IMR-90 (cell line): ENCODE data around the gene ACP4.
"Not testable (repeated sequence)": the region's sequence is repeated elsewhere in the genome, so short reads cannot be mapped to it uniquely, and the experiment has no call there.

ENCODE experiments used
- BHLHE40 ChIP-seq: fragments of 150-350 bp; IDR thresholded peaks from 2 replicates; pipeline ENCODE4 v1.6.1; 2016; ENCODE audit warnings: mild to moderate bottlenecking, low read depth, low read length
- CEBPB ChIP-seq: IDR thresholded peaks from 2 replicates; pipeline ENCODE4 v1.6.1; 2012; ENCODE audit warnings: low read depth, low read length, improper control_type of control experiment
- CHD1 ChIP-seq: IDR thresholded peaks from 2 replicates; pipeline ENCODE4 v1.6.1; 2012; ENCODE audit warnings: low read depth, low read length, improper control_type of control experiment
- CTCF ChIP-seq: conservative IDR thresholded peaks from 2 replicates; pipeline ENCODE4 v1.5.1; 2012; ENCODE audit warnings: mild to moderate bottlenecking, low read depth, low read length, improper control_type of control experiment
- ELK1 ChIP-seq: fragments of 150-350 bp; IDR thresholded peaks from 2 replicates; pipeline ENCODE4 v1.6.1; 2016; ENCODE audit warnings: low read depth, mild to moderate bottlenecking, low read length, moderate library complexity, borderline replicate concordance
- FOS ChIP-seq: fragments of 150-350 bp; IDR thresholded peaks from 2 replicates; pipeline ENCODE4 v1.6.1; 2016; ENCODE audit warnings: low read depth, low read length
- MAZ ChIP-seq: IDR thresholded peaks from 2 replicates; pipeline ENCODE4 v1.6.1; 2012; ENCODE audit warnings: low read depth, mild to moderate bottlenecking, low read length, improper control_type of control experiment, moderate library complexity, borderline replicate concordance
- POLR2A ChIP-seq: IDR thresholded peaks from 2 replicates; pipeline ENCODE4 v1.6.1; 2012; ENCODE audit warnings: mild to moderate bottlenecking, low read depth, low read length
- RCOR1 ChIP-seq: IDR thresholded peaks from 2 replicates; pipeline ENCODE4 v1.6.1; 2012; ENCODE audit warnings: mild to moderate bottlenecking, low read length, improper control_type of control experiment; ENCODE audit not compliant: insufficient replicate concordance
- RFX5 ChIP-seq: IDR thresholded peaks from 2 replicates; pipeline ENCODE4 v1.8.0; 2012; ENCODE audit warnings: low read depth, mild to moderate bottlenecking, low read length, moderate library complexity
- SMC3 ChIP-seq: fragments of 150-350 bp; IDR thresholded peaks from 2 replicates; pipeline ENCODE4 v1.6.1; 2016; ENCODE audit warnings: low read depth, mild to moderate bottlenecking, antibody characterized with exemption, low read length, moderate library complexity
- USF2 ChIP-seq: fragments of 150-350 bp; IDR thresholded peaks from 2 replicates; pipeline ENCODE4 v1.6.1; 2017; ENCODE audit warnings: mild to moderate bottlenecking, antibody characterized with exemption, low read length, low read depth

- not testable (repeated sequence) for TF ChIP-seq USF2, CTCF, POLR2A, SMC3, RFX5, CEBPB, BHLHE40, ELK1, MAZ, RCOR1, CHD1, FOS
Measured at GRCh38 chr19:50747141-50747540, 43.1 kb upstream of the ACP4 start.
